NCI-H526 treated with DMSO at 0.1 percent for 48 hours (cell line): ENCODE measurements around the gene BIK.
"Not testable (repeated sequence)": the region's sequence is repeated elsewhere in the genome, so short reads cannot be mapped to it uniquely, and the experiment has no call there.

ENCODE experiments used
- DNase-seq: peaks from one replicate; lab custom pipeline; 2025; lab: John Stamatoyannopoulos, UW

Gene BIK, protein sequence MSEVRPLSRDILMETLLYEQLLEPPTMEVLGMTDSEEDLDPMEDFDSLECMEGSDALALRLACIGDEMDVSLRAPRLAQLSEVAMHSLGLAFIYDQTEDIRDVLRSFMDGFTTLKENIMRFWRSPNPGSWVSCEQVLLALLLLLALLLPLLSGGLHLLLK

DNA sequence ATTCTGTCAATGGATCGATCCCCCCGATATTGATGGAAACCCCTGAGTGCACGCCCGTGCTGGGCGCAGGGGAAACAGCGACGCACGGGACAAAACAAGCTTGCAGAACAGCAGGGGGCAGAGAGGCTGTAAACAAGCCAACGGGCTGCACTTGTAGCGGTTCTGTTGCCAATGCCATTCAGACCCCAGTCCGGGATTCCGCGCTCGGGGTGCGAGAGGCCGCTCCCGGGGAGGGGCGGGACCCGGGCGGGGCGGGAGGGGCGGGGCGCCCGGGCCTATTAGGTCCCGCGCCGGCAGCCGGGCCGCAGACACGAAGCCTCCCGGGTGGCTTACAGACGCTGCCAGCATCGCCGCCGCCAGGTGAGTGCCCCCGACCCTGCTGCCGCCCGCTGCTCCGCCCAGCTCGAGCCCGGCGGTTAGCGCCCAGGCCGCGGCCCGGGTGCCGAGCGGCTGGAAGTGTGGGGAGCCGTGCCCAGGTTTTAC is at the start of gene BIK:
Gene BIK (plus strand): TSS at position 307 of the 483 bp plus-strand sequence. CDS start 13,273 bp downstream, outside the sequence.
- DNase-seq: peak; percentile 30

DNA sequence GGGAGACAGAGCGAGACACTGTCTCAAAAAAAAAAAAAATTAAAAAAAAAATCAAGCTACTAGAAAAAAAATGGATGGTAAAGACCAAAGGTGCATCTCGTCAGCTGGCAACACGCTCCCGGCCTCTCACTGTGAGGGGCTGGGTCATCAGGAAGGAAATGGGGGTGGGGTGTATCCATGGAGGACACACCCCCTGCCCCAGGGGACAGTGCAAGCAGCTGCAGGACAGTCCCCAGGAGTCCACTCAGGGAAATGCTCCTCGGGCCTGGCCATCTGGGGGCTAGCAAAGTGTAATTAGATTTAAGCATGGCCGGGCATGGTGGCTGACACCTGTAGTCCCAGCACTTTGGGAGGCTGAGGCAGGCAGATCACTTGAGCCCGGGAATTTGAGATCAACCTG is 44.4 kb upstream of the BIK start:
- DNase-seq: no peak

DNA sequence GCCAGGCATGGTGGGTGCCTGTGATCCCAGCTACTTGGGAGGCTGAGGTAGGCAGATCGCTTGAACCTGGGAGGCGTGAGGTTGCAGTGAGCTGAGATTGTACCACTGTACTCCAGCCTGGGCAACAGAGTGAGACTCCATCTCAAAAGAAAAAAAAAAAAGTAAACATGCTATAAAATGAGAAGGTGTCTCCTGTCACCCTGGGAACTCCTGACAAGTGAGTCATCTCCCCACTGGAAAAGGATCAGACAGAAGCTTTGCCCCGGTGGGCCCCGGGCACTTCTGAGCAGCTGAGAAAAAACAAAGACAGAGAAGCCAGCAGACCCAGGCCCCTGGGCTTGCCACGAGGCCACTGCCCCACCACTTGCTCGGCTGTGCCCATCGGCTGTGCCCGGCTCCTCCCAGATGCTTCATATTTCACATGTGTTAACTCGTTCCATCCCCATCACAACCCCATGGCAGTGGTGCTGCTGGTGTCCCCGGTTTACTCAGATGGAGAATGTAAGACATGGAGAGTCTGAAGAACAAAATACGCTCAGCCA is 43.6 kb upstream of the BIK start:
- no peak for DNase-seq

DNA sequence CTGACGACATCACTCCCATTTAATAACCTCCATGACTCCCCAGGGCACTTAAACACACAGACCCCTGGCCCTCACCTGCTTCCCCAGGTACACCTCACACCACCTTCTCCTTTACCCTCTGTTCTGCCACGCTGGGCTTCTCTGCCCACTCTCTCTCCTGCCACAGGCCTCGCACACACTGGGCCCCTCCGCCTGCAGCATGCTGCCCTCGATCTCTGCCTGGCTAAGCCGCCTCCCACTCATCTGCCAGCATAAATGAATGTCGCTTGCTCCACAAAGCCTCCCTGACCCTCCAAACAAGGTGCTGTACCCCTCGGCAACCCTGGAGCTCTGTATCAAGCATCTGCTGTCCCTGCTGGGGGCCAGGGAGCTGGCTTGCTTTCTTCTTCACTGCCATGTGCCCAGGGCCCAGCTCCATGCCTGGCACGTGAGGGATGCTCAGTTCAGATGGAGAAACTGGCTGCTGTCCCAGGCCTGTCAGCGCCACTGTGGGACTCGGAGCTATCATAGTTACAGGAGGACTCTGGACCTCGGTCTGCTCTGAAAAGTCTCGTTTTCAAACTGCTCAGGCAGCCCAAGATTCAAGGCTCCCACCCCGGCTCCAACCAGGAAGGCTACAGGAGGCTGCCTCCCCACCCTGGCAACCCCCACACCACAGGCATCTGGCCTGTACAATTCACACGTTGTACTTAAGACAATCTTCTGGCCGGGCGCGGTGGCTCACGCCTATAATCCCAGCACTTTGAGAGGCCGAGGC is 33.3 kb upstream of the BIK start:
- no peak for DNase-seq

DNA sequence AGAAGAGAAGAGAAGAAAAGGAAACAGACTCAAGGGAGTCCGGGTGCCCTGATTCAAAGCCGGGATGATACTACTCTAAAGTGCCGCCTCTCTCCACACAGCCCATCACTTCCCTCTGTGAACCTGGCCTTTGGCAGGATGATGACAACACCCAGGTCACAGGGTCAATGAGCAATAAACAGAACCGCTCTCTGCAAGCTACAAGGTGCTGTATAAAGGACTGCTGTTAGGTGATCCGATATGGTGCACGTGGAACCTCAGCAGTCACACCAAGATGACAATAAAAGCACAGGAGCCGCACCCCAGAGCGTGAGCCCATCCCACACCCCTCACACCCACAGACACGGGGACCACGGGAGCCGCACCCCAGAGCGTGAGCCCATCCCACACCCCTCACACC is 32.0 kb upstream of the BIK start:
- no peak for DNase-seq

DNA sequence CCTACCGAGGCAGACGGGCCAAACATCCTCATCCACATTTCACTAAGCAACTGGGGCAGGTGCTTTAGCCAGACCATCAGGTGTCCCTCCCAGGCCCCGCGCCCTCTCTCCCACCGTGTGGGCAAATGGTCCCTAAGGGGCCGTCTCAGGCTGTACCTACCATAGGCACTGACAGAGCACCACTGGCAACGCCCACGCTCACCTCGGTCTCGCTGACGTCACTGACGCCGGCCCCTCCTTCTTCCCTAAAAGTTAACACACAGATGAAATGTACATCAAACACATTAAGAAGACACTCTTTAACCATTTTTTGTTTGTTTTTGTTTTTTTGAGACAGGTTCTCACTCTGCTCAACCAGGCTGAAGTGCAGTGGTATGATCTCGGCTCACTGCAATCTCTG is 30.8 kb upstream of the BIK start:
- no peak for DNase-seq

DNA sequence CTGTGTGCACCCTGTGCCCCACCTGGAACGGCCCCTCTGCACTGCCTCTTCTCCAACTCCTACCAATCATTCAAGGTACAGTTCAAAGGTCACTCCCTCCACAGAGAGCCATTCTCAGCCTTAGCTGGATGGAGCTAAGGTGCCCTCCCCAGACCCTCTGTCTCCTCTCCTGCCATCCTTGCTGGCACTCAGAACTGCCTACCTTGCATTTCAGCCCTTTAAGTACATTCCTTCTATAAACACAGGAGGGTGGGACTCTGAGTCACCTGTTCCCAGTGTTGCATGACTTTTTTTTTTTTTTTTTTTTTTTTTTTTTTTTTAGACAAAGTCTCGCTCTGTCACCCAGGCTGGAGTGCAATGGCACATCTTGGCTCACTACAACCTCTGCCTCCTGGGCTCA is 29.9 kb upstream of the BIK start:
- no peak for DNase-seq

DNA sequence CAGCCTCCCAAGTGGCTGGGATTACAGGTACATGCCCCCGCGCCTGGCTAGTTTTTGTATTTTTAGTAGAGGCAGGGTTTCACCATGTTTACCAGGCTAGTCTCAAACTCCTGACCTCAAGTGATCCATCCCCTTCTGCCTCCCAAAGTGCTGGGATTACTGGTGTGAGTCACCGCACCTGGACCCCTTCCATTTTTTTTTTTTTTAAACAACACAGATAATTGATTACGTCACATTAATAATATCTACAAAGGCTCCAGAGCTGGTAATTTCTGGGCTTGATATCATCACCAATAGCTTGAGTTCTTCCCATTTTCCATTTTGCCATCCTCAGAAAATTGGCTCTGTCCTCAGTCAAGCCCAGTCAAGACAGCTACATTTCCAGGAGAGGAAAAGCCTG is 28.6 kb upstream of the BIK start:
- DNase-seq: no peak

DNA sequence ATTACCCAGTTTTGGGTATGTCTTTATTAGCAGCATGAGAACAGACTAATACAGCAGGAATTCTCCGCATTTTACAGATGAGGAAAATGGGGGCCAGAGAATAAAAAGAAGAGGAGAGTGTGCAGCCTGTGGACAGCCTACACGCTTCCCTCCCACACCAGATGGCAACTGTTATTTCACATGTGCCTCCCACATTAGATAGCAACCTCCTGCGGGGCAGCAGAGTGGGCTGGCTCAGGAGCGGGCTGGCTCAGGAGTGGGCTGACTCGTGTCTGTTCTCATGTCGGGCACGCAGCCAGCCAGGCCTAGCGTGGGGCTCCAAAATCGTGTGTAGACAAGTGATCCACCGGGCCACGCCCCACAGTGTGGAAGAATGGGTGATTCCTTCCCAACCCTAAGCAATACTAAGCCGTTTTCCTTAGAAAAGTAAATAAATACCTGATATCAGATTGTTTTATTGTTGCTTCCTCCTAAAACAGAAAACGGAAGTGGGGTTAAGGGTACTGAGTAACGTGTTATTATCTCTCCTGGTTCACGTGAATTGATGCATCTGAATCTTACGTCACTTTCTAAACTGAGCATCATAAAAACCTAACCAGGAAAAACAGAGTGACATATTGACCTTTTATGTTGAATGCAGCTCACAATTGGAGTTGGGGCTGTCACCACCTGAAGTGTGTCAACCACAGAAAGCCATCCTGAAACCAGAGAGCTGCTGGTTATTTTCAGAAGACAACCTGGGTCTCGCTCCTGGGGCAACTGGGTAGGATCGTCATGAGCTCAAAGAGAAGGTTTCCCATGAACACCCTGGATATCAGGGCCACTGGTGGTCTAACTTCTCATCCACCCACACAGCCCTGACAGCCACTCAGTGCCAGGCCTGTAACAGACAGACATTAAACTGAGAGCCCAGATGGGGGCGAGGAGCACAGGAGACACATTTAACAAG is 24.6 kb upstream of the BIK start:
- DNase-seq: no peak

DNA sequence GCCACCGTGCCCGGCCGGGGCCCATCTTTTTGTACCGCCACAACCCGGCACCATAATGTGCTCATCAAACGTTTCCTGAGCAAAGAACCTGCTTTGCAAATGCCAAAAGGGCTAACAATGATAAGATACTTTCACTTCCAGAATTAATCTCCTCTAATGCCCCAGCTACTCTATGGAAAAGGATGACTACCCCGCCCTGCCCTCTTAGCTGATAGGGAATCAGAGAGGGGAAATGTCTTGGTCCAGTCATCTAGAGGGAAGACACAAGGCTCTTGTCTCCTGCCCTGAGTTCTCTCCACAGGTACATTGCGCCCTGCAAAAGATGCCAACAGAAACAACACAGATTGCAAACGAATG is 21.9 kb upstream of the BIK start:
- DNase-seq: peak; percentile 22

DNA sequence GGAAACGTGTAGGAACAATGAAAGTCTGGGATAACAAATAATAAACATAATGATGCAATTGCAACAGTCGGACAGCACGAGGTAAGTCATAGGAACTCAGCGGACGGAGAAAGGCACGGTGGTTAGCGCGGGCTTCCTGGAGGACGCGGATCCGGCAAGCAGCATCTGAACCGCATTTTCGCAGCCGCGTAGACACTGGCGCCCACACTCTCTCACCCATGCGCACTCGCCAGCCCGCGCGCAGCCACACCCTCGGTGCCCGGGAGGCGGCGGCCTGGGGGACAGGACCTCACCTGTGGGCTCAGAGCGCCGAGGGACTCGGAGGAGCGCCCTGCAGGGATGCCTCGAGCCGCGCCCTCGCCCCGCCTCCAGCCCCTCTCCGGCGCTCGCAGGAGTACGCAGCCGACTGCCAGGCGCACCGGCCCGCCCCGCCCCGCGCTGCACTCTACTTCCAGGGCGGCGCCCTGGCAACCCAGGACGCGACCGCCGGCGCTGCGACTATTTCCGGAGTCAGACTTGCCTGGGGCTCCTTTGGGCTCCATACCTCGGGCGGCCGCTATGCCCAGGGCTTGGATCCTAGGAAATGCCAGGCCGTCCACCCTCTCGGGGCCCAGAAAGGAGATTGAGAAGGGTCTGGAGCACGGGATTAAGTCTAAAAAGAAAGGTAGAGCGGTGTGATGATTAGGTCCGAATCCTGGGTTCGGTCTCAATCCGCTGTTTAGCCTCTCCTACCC is 21.4 kb upstream of the BIK start, which contains the start of gene TTLL1:
Gene TTLL1 (minus strand): TSS at position 408 of the 734 bp plus-strand sequence. CDS start 13,805 bp downstream, outside the sequence.
- peak; percentile 63 for DNase-seq

DNA sequence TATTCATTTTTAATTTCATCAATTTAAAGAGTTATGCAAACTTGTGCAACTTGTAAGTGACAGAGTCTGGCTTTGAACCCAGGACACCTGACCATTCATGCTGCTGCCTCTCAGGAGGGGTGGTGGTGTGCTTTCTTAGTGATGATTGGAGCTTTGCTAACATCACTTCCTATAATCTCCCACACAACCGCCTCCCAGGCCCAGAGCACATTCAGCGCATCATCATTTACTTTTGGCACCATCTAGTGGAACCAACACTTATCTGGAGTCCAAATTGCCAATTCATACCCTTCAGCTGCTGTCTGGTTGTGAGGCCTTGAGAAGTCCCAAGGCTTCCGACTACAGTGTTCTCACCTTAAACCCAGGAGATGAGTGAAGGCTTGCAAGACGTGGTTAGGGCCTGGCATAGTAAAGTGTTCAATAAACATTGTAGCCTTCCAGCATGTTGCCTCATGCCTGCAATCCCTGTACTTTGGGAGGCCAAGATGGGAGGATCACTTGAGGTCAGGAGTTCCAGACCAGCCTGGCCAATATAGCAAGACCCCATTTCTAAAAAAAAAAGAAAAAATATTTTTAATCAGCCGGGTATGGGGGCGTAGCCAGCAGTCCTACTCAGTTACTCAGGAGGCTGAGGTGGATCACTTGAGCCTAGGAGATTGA is 20.3 kb upstream of the BIK start:
- DNase-seq: peak; percentile 37

DNA sequence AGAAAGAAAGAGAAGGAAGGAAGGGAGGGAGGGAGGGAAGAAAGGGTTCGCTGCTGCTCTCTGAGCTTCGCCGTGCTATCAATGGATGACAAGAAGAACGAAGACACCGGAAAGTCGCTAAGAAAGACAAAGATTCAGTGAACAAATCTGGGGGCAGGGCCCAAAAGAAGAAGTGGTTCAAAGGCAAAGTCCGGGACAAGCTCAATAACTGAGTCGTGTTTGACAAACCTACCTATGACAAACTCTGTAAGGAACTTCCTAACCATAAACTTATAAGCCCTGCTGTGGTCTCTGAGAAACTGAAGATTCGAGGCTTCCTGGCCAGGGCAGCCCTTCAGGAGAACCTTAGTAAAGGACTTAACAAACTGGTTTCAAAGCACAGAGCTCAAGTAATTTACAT is 18.5 kb upstream of the BIK start:
- DNase-seq: no peak

DNA sequence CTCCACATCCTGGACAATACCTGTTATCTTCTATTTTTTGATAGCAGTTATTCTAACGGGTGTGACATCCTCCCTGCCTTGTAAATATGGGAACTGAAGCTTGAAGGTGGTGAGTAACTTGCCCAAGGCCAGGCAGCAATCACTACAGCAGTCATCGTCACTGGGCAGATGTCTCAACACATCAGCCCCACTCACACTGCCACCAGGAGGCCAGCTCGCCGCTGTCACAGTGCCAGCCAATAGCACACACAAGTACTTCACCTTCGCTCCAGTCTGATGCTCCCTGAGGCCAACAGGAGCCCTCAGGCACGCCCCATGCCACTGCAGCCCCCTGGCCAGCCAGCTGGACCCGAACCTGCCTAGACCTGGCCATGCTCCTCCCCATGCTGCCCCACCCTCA is 16.5 kb upstream of the BIK start:
- no peak for DNase-seq

DNA sequence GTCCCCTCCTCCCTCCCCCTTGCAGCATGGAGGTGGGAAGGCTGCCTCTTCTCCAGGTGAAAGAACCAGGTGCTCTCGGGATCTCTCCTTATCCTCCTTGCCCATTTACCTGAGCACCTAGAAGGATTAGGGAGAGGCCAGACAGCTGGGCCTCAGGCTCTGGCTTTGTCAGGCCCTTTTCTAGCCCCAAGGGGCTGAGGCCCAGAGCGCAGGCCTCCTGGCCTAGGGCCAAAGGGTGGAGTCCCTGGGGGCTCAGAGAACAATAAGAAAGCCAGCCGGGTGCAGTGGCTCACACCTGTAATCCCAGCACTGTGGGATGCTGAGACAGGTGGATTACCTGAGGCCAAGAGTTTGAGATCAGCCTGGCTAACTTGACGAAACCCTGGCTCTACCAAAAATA is 16.0 kb upstream of the BIK start:
- DNase-seq: no peak

DNA sequence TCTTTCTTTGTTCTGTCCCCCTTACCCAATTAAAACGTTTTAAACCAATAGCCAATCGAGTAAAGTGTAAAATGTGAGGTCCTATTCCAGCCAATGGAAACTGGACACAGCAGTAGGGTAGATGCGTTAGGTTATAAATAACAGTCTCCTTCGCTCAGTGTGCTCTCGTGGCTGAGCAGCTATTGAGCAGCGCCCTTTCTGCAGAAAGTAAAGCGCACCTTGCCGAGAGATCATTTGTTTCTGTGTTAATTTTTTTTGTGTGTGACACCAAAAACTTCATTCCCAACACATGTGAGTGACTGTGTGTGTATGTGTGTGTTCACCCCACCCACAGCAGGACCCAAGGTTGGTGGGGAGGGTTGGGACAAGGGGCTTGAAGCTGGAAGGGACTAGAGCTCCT is 14.1 kb upstream of the BIK start:
- no peak for DNase-seq

DNA sequence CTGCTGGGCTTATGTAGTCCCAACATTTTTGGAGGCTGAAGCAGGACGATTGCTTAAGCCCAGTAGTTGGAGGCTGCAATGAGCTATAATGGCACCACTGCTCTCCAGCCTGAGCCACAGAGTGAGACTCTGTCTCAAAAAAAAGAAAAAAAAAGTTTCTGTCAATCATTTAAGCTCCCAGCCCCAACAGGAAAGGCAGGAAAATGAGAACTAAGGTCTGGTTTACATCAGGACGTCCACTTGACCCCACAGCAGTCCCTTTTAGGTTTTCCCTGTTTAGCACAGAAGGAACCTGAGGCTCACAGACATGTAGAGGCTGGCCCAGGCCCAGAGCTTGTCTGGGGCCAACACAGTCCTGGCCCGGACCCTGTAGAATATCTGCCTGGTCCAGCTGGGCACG is 12.2 kb upstream of the BIK start:
- DNase-seq: no peak

DNA sequence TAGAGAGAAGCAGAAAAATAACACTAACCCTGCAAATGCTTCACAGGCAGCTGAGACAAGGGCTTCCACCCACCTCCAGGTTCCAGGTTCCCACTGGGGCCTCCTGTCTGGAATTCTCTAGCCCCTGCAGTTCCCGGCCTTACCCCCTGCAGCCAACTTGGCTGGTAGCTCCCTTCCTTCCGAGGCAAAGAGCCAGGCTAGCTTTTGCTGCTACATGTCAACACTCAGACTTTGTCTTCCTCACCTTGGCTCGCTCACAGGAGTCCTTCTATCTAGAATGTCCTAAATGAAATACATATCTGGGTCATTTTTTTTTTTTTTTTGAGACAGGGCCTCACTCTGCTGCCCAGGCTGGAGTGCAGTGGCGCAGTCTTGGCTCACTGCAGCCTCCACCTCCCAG is 11.5 kb upstream of the BIK start:
- no peak for DNase-seq

DNA sequence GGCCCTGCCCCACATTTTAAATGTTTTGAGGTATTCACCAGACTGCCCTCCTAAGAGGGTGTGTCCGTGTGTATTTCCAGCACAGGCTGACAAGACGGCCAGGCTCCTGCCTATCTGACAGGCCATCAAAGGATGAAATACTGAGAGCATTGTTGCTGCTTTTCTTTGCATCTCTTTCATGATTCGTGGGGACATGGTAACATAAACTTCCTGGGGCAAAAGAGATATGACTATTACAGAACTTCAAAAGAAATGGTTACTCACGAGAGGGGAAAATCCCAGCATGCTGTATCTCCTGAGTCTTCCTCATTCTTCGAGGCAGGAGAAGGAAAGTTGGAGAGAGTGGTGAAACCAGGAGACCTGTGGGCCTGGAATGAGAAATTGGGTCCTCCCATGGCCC is 10.3 kb upstream of the BIK start:
- no peak for DNase-seq

DNA sequence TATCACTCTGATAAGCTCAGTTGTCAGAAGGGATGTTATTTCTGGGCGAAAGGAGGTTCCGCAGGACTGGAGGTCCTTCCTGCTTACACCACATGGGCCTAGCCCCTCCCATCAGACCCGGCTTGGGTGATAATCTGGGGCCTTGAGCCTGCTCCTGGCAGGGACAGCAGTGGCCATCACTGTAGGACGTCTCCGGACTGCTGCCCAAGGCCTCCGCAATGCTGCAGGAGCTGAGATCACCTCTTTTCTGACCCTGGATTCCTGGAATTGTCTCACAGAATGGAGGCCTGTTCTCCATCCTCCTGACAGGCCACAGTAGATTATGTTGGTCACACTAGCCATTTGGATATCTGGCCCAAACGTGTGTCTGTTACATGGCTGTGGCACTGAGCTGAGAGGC is 9.2 kb upstream of the BIK start:
- no peak for DNase-seq

DNA sequence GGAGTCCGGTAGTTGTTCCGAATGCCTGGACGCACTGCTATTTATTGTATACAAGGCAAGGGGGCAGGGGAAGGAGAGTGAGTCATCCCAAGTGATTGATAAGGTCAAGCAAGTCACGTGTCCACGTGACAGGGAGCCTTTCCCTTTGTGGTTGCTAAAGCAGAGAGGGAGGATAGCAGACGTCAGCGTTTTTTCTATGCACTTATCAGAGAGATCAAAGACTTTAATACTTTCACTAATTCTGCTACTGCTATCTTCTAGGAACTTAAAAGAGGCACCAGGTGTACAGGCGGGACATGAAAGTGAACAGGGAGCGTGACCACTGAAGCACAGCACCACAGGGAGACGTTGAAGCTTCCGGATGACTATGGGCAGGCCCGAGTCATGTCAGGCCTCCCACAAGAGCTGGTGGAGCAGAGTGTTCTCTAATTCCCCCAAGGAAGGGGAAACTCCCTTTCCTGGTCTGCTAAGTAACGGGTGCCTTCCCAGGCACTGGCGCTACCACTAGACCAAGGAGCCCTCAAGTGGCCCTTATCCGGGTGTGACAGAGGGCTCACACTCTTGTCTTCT is 6.4 kb upstream of the BIK start:
- DNase-seq: not testable (repeated sequence)
